GM12891 (cell line): ENCODE data around the gene JAGN1.

ENCODE experiments used
- POLR2A ChIP-seq: IDR thresholded peaks from 2 replicates; pipeline ENCODE4 v1.6.1; 2011; ENCODE audit warnings: low read depth, low read length, control low read depth
- POLR2AphosphoS5 ChIP-seq: IDR thresholded peaks from 2 replicates; pipeline ENCODE4 v1.6.1; 2011; ENCODE audit warnings: low read depth, low read length, control low read depth
- SPI1 ChIP-seq: IDR thresholded peaks from 2 replicates; pipeline ENCODE4 v1.6.1; 2011; ENCODE audit warnings: low read depth, low read length, control low read depth
- TAF1 ChIP-seq: IDR thresholded peaks from 2 replicates; pipeline ENCODE4 v1.6.1; 2011; ENCODE audit warnings: low read depth, low read length, control low read depth

DNA sequence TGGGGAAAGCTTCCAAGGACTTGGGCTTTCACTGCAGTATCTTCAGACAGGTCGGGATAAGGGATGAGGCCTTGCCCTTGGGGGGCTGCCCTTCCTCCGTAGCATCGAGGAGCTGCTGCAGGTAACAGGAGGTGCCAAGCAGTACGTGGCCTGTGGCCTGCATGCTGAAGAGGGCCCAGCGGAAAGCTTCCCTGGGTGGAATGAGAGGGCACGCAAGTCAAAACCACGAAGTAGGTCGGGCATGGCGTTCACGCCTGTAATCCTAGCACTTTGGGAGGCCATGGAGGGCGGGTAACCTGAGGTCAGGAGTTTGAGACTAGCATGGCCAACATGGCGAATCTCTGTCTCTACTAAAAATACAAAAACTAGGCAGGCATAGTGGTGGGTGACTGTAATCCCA, 23.3 kb upstream of the JAGN1 start:
- TF ChIP-seq POLR2AphosphoS5, result no peak
- TF ChIP-seq POLR2A, result no peak
- TF ChIP-seq TAF1, result no peak
- TF ChIP-seq SPI1, result no peak
